ENCODE results near the gene SNX21. TPM values are rescaled to one million over a fixed set of nuclear protein-coding genes. Genes with fewer than 3 reads are reported as not detected.

Gene SNX21
- total RNA-seq, 2 donors from 2014 or later, result 18.0 to 18.8 TPM

- peaks cover 38% of the 10 kb centered on the region for H3K36me3 Mint-ChIP-seq (ENCODE audit: low read depth)
- H3K4me3 ChIP-seq (ENCODE audit: low read length), result no peak overlapping the region
- DNase-seq, result no peak
- H3K27ac Mint-ChIP-seq, result no peak overlapping the region
- WGBS, 2 experiments (ENCODE audit: insufficient coverage in 1 of 2, insufficient read length in 1 of 2), result 93 to 97% methylated on average over 7 to 10 of the region's 10 CpGs
- no peaks in the 10 kb centered on the region for H3K4me1 ChIP-seq (ENCODE audit: control insufficient read depth, insufficient read depth, low read length)
- H3K9ac ChIP-seq (ENCODE audit: extremely low read depth, low read length, poor library complexity, severe bottlenecking), result no peak overlapping the region
- H3K27ac ChIP-seq (ENCODE audit: low read depth, low read length), result no peak overlapping the region
- H3K9me3 Mint-ChIP-seq, result no peaks in the 10 kb centered on the region
- no peak for TF ChIP-seq CTCF (conservative IDR thresholded peaks at IDR 0.05)
- no peaks in the 10 kb centered on the region for H3K9me3 ChIP-seq (ENCODE audit: control insufficient read depth, low read length)
- no peaks in the 10 kb centered on the region for H3K27me3 Mint-ChIP-seq (ENCODE audit: insufficient read depth)
- no peaks in the 10 kb centered on the region for H3K27me3 ChIP-seq (ENCODE audit: control insufficient read depth, insufficient read depth, low read length, poor library complexity, severe bottlenecking)
- H3K4me1 Mint-ChIP-seq, result peaks cover 6% of the 10 kb centered on the region
- H3K36me3 ChIP-seq (ENCODE audit: control insufficient read depth, insufficient read depth, low read length), result peaks cover 56% of the 10 kb centered on the region
- H3K4me3 Mint-ChIP-seq, result no peak overlapping the region
These were observed 8.0 kb downstream of the SNX21 start for GRCh38 chr20:45841407-45842129.

- Histone ChIP-seq H3K9ac (ENCODE audit: extremely low read depth, low read length, poor library complexity, severe bottlenecking) (no peak overlapping the region), H3K27ac (ENCODE audit: low read depth, low read length) (no peak overlapping the region), H3K4me1 (ENCODE audit: control insufficient read depth, insufficient read depth, low read length) (no peaks in the 10 kb centered on the region), H3K36me3 (ENCODE audit: control insufficient read depth, insufficient read depth, low read length) (peaks cover 61% of the 10 kb centered on the region), H3K9me3 (ENCODE audit: control insufficient read depth, low read length) (no peaks in the 10 kb centered on the region), H3K27me3 (ENCODE audit: control insufficient read depth, insufficient read depth, low read length, poor library complexity, severe bottlenecking) (no peaks in the 10 kb centered on the region), H3K4me3 (ENCODE audit: low read length) (no peak overlapping the region)
- Mint-ChIP-seq H3K27ac (no peak overlapping the region), H3K4me3 (no peak overlapping the region), H3K27me3 (ENCODE audit: insufficient read depth) (no peaks in the 10 kb centered on the region), H3K9me3 (no peaks in the 10 kb centered on the region), H3K4me1 (no peaks in the 10 kb centered on the region), H3K36me3 (ENCODE audit: low read depth) (peaks cover 43% of the 10 kb centered on the region)
- TF ChIP-seq CTCF (conservative IDR thresholded peaks at IDR 0.05), result no peak
- WGBS, 2 experiments (ENCODE audit: insufficient coverage in 1 of 2, insufficient read length in 1 of 2), result 89 to 96% methylated on average over 4 to 5 of the region's 5 CpGs
- DNase-seq, result no peak
These were observed 8.7 kb downstream of the SNX21 start for GRCh38 chr20:45842169-45842812.

- peaks cover 48% of the 10 kb centered on the region for H3K36me3 Mint-ChIP-seq (ENCODE audit: low read depth)
- no peak overlapping the region for H3K4me3 Mint-ChIP-seq
- H3K27me3 ChIP-seq (ENCODE audit: control insufficient read depth, insufficient read depth, low read length, poor library complexity, severe bottlenecking), result no peaks in the 10 kb centered on the region
- H3K9ac ChIP-seq (ENCODE audit: extremely low read depth, low read length, poor library complexity, severe bottlenecking), result no peak overlapping the region
- no peaks in the 10 kb centered on the region for H3K9me3 ChIP-seq (ENCODE audit: control insufficient read depth, low read length)
- no peaks in the 10 kb centered on the region for H3K4me1 Mint-ChIP-seq
- no peak overlapping the region for H3K27ac Mint-ChIP-seq
- no peaks in the 10 kb centered on the region for H3K27me3 Mint-ChIP-seq (ENCODE audit: insufficient read depth)
- no peak overlapping the region for H3K4me3 ChIP-seq (ENCODE audit: low read length)
- TF ChIP-seq CTCF (conservative IDR thresholded peaks at IDR 0.05), result no peak
- DNase-seq, result no peak
- H3K36me3 ChIP-seq (ENCODE audit: control insufficient read depth, insufficient read depth, low read length), result peaks cover 63% of the 10 kb centered on the region
- no peaks in the 10 kb centered on the region for H3K9me3 Mint-ChIP-seq
- WGBS, 2 experiments (ENCODE audit: insufficient coverage in 1 of 2, insufficient read length in 1 of 2), result 92 to 95% methylated on average over 5 to 14 of the region's 14 CpGs
- H3K4me1 ChIP-seq (ENCODE audit: control insufficient read depth, insufficient read depth, low read length), result no peaks in the 10 kb centered on the region
- no peak overlapping the region for H3K27ac ChIP-seq (ENCODE audit: low read depth, low read length)
These were observed 9.9 kb downstream of the SNX21 start for GRCh38 chr20:45843506-45843905.
